Measurements from ENCODE around the gene TNPO2.
A peak's percentile ranks its signal among the peaks of the same experiment; 100 is the strongest.

The TNPO2 gene

DNA sequence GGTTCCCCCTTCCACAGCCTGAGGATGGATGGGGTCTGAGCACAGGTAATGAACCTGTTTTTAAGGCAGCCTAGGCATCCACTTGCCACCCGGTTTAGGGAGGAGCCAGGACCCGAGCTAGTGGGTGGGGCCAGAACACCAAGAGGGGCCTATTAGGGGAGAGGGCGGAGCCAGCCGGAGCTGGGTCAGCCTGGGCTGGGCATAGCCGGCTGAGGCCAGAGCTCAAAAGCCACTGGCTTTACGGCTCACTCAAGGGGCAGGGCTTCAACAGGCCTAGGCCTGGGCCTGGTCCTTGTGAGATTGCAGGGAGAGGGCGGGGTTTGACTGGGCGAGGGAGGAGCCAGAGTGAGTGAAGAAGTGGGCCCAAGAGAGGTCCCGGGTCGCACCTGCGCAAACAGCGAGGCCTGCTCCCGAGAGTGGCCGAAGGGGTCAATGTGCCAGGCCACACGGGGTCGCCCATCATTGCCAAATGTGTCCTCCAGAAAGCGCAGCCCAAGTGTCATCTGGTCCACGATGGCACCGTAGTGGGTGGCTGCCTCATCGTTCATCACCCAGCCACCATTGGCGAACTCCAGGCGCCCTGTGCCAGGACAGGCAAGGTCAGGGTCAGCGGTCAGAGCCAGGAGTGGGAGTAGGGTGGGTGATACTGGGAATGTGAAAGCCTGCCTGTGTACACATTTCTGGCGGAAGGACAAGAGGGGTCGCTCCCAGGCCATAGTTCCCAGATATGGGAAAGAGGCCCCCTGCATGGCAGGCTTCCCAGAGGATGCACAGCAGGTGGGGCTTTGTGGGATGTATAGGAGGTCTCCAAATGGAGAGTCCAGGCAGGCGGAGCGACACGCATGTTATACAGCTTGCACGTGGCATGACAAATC, 59.1 kb downstream of the TNPO2 start (continued):
- TF ChIP-seq ZNF140 (tag by site-specific recombination; IDR thresholded peaks at IDR 0.05) (no peak), PRDM10 (tag by site-specific recombination; IDR thresholded peaks at IDR 0.05) (no peak), ZNF76 (tag by site-specific recombination; IDR thresholded peaks at IDR 0.05; ENCODE audit: borderline replicate concordance, low read depth) (no peak), FEZF1 (tag by site-specific recombination; IDR thresholded peaks at IDR 0.05) (no peak), ZBTB17 (tag by site-specific recombination; IDR thresholded peaks at IDR 0.05) (no peak), ZNF16 (tag by site-specific recombination; IDR thresholded peaks at IDR 0.05; ENCODE audit: low read depth) (no peak), MYNN (tag by site-specific recombination; IDR thresholded peaks at IDR 0.05; ENCODE audit: borderline replicate concordance) (no peak), ZNF335 (tag by site-specific recombination; conservative IDR thresholded peaks at IDR 0.05) (peak; percentile 60), PBX3 (CRISPR knock-in tag; IDR thresholded peaks at IDR 0.05) (no peak), ZNF426 (tag by site-specific recombination; IDR thresholded peaks at IDR 0.05) (no peak), ZBTB8A (tag by site-specific recombination; IDR thresholded peaks at IDR 0.05) (0 out of 2 replicates have a peak, but pooled peaks have one; percentile 28), GLIS1 (tag by site-specific recombination; IDR thresholded peaks at IDR 0.05) (peak; percentile 27; the same call in 1 of the 2 replicates), ZNF2 (tag by site-specific recombination; IDR thresholded peaks at IDR 0.05) (no peak), ZNF776 (tag by site-specific recombination; IDR thresholded peaks at IDR 0.05; ENCODE audit: borderline replicate concordance) (no peak), ZNF660 (tag by site-specific recombination; IDR thresholded peaks at IDR 0.05) (no peak), ZNF169 (tag by site-specific recombination; IDR thresholded peaks at IDR 0.05) (no peak), ZNF416 (tag by site-specific recombination; IDR thresholded peaks at IDR 0.05) (no peak), ZNF580 (tag by site-specific recombination; IDR thresholded peaks at IDR 0.05) (no peak), ZNF514 (tag by site-specific recombination; IDR thresholded peaks at IDR 0.05) (no peak), CTCF (tag by site-specific recombination; IDR thresholded peaks at IDR 0.05) (no peak)
- TF ChIP-seq, protein P1, sequence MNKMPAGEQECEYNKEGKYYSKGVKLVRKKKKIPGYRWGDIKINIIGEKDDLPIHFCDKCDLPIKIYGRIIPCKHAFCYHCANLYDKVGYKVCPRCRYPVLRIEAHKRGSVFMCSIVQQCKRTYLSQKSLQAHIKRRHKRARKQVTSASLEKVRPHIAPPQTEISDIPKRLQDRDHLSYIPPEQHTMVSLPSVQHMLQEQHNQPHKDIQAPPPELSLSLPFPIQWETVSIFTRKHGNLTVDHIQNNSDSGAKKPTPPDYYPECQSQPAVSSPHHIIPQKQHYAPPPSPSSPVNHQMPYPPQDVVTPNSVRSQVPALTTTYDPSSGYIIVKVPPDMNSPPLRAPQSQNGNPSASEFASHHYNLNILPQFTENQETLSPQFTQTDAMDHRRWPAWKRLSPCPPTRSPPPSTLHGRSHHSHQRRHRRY (tag by site-specific recombination; IDR thresholded peaks at IDR 0.05) = no peak
- TF ChIP-seq, protein P2, sequence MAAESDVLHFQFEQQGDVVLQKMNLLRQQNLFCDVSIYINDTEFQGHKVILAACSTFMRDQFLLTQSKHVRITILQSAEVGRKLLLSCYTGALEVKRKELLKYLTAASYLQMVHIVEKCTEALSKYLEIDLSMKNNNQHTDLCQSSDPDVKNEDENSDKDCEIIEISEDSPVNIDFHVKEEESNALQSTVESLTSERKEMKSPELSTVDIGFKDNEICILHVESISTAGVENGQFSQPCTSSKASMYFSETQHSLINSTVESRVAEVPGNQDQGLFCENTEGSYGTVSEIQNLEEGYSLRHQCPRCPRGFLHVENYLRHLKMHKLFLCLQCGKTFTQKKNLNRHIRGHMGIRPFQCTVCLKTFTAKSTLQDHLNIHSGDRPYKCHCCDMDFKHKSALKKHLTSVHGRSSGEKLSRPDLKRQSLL (tag by site-specific recombination; IDR thresholded peaks at IDR 0.05) = no peak
- TF ChIP-seq, protein P3, sequence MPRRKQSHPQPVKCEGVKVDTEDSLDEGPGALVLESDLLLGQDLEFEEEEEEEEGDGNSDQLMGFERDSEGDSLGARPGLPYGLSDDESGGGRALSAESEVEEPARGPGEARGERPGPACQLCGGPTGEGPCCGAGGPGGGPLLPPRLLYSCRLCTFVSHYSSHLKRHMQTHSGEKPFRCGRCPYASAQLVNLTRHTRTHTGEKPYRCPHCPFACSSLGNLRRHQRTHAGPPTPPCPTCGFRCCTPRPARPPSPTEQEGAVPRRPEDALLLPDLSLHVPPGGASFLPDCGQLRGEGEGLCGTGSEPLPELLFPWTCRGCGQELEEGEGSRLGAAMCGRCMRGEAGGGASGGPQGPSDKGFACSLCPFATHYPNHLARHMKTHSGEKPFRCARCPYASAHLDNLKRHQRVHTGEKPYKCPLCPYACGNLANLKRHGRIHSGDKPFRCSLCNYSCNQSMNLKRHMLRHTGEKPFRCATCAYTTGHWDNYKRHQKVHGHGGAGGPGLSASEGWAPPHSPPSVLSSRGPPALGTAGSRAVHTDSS (tag by site-specific recombination; IDR thresholded peaks at IDR 0.05) = no peak
- TF ChIP-seq, protein P4, sequence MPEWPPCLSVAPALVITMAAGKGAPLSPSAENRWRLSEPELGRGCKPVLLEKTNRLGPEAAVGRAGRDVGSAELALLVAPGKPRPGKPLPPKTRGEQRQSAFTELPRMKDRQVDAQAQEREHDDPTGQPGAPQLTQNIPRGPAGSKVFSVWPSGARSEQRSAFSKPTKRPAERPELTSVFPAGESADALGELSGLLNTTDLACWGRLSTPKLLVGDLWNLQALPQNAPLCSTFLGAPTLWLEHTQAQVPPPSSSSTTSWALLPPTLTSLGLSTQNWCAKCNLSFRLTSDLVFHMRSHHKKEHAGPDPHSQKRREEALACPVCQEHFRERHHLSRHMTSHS (tag by site-specific recombination; IDR thresholded peaks at IDR 0.05) = no peak
- TF ChIP-seq, protein P5, sequence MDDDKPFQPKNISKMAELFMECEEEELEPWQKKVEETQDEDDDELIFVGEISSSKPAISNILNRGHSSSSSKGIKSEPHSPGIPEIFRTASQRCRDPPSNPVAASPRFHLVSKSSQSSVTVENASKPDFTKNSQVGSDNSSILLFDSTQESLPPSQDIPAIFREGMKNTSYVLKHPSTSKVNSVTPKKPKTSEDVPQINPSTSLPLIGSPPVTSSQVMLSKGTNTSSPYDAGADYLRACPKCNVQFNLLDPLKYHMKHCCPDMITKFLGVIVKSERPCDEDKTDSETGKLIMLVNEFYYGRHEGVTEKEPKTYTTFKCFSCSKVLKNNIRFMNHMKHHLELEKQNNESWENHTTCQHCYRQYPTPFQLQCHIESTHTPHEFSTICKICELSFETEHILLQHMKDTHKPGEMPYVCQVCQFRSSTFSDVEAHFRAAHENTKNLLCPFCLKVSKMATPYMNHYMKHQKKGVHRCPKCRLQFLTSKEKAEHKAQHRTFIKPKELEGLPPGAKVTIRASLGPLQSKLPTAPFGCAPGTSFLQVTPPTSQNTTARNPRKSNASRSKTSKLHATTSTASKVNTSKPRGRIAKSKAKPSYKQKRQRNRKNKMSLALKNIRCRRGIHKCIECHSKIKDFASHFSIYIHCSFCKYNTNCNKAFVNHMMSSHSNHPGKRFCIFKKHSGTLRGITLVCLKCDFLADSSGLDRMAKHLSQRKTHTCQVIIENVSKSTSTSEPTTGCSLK (tag by site-specific recombination; IDR thresholded peaks at IDR 0.05) = no peak
